ENCODE data around the gene PRR33. TPM values are rescaled to one million over a fixed set of nuclear protein-coding genes. Genes with fewer than 3 reads are reported as not detected.

The PRR33 gene
- total and polyA plus RNA-seq, 9 of the 15 experiments (the other 6 are each of a cell fraction or from before 2014, with no cell fraction given) = not detected

DNA sequence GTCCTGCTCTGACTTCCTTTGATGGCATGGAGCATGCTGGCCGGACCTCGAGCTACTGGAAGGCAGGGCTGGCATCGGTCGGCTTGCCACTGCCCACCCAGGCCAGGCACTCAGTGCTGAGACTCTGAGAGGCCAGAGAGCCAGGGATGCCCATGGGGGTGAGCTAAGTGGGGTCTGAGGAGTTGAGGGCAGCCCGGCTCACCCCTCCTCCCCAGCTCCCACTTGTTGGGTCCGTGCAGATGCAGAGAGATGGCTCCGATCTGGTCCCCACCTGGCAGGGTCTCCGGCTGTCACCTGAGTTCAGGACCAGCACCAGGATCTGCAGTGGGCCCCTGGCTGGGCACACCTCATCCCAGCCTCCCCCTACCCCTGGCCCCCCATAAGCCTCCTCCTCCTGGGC lies 25.5 kb downstream of the PRR33 start:
- H3K9me3 ChIP-seq (replicated peaks; ENCODE audit: control insufficient read depth, insufficient read depth, low read depth, low read length) = no peaks in the 10 kb centered on the region
- H3K4me1 ChIP-seq (replicated peaks in 1 of 2; ENCODE audit: control insufficient read depth in 2 of 2, insufficient read depth in 2 of 2, low read length in 2 of 2) = peaks cover 0 to 32% of the 10 kb centered on the region in 2 experiments; a peak in 2 of 5 replicates
- ChIA-PET CTCF (ENCODE audit: low intra/inter-chr PET ratio) (no interaction called here), POLR2A (no interaction called here)
- H3K79me2 ChIP-seq (ENCODE audit: control insufficient read depth, insufficient read depth, low read length) = no peaks in the 10 kb centered on the region
- BruUV-seq (replicated peaks) = no TSS peak
- intact Hi-C loops (cut with micrococcal nuclease) (no loop called here), in situ Hi-C loops (cut with MboI) (no loop called here)
- WGBS (ENCODE audit: insufficient coverage, low coverage, missing lambda C conversion rate) = 3% methylated on average over 7 of the region's 8 CpGs
- peaks cover 22 to 68% of the 10 kb centered on the region in 2 experiments; a peak in 4 of 5 replicates for H3K27me3 ChIP-seq (ENCODE audit: control insufficient read depth in 2 of 2, insufficient read depth in 2 of 2, low read length in 2 of 2)
- 0 out of 2 replicates have a peak, but pooled peaks cover 5% of the 10 kb centered on the region for H4K20me1 ChIP-seq (replicated peaks; ENCODE audit: control insufficient read depth, insufficient read depth, low read length)
- DNase-seq (ENCODE audit: extremely low read depth in 1 of 4, low spot score in 3 of 4) = no peak
- H3K9me1 ChIP-seq (ENCODE audit: control insufficient read depth, insufficient read depth, low read length) = no peaks in the 10 kb centered on the region
- no peak overlapping the region for H3K4me3 ChIP-seq
- no peak overlapping the region for H3K9ac ChIP-seq (ENCODE audit: insufficient read depth in 1 of 2, low read depth in 2 of 2, low read length in 2 of 2)
- no peak for ATAC-seq
- H3K36me3 ChIP-seq (ENCODE audit: control insufficient read depth, insufficient read depth, low read length) = no peaks in the 10 kb centered on the region
- H3K4me2 ChIP-seq (ENCODE audit: insufficient read depth, low read length) = no peak overlapping the region
- FAIRE-seq = no peak
- no peak overlapping the region for H3K27ac ChIP-seq (ENCODE audit: extremely low read depth, low read depth, low read length)
- H2AFZ ChIP-seq (ENCODE audit: low read depth, low read length) = no peak overlapping the region
- TF ChIP-seq, protein P1, sequence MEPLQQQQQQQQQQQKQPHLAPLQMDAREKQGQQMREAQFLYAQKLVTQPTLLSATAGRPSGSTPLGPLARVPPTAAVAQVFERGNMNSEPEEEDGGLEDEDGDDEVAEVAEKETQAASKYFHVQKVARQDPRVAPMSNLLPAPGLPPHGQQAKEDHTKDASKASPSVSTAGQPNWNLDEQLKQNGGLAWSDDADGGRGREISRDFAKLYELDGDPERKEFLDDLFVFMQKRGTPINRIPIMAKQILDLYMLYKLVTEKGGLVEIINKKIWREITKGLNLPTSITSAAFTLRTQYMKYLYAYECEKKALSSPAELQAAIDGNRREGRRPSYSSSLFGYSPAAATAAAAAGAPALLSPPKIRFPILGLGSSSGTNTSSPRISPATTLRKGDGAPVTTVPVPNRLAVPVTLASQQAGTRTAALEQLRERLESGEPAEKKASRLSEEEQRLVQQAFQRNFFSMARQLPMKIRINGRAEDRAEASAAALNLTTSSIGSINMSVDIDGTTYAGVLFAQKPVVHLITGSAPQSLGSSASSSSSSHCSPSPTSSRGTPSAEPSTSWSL (CRISPR knock-in tag; IDR thresholded peaks at IDR 0.05; ENCODE audit: borderline replicate concordance) = no peak
- TF ChIP-seq RB1 (IDR thresholded peaks at IDR 0.05; ENCODE audit: low read depth) (no peak), PTRF (tag; IDR thresholded peaks at IDR 0.05) (no peak), HMGN3 (IDR thresholded peaks at IDR 0.05; ENCODE audit: borderline replicate concordance, extremely low read depth, insufficient read length, low read depth, low read length) (no peak), ARHGAP35 (IDR thresholded peaks at IDR 0.05; ENCODE audit: partially characterized antibody) (no peak), RBM14 (IDR thresholded peaks at IDR 0.05; ENCODE audit: borderline replicate concordance, insufficient read depth, low read depth, low read length) (no peak), KDM2B (CRISPR knock-in tag; IDR thresholded peaks at IDR 0.05) (no peak), CBFA2T3 (IDR thresholded peaks at IDR 0.05) (no peak)
- TF ChIP-seq, protein P2, sequence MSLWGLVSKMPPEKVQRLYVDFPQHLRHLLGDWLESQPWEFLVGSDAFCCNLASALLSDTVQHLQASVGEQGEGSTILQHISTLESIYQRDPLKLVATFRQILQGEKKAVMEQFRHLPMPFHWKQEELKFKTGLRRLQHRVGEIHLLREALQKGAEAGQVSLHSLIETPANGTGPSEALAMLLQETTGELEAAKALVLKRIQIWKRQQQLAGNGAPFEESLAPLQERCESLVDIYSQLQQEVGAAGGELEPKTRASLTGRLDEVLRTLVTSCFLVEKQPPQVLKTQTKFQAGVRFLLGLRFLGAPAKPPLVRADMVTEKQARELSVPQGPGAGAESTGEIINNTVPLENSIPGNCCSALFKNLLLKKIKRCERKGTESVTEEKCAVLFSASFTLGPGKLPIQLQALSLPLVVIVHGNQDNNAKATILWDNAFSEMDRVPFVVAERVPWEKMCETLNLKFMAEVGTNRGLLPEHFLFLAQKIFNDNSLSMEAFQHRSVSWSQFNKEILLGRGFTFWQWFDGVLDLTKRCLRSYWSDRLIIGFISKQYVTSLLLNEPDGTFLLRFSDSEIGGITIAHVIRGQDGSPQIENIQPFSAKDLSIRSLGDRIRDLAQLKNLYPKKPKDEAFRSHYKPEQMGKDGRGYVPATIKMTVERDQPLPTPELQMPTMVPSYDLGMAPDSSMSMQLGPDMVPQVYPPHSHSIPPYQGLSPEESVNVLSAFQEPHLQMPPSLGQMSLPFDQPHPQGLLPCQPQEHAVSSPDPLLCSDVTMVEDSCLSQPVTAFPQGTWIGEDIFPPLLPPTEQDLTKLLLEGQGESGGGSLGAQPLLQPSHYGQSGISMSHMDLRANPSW (CRISPR knock-in tag; IDR thresholded peaks at IDR 0.05) = no peak
- TF ChIP-seq, protein P3, sequence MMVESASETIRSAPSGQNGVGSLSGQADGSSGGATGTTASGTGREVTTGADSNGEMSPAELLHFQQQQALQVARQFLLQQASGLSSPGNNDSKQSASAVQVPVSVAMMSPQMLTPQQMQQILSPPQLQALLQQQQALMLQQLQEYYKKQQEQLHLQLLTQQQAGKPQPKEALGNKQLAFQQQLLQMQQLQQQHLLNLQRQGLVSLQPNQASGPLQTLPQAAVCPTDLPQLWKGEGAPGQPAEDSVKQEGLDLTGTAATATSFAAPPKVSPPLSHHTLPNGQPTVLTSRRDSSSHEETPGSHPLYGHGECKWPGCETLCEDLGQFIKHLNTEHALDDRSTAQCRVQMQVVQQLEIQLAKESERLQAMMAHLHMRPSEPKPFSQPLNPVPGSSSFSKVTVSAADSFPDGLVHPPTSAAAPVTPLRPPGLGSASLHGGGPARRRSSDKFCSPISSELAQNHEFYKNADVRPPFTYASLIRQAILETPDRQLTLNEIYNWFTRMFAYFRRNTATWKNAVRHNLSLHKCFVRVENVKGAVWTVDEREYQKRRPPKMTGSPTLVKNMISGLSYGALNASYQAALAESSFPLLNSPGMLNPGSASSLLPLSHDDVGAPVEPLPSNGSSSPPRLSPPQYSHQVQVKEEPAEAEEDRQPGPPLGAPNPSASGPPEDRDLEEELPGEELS (CRISPR knock-in tag; IDR thresholded peaks at IDR 0.05; ENCODE audit: borderline replicate concordance) = no peak
- TF ChIP-seq, protein P4, sequence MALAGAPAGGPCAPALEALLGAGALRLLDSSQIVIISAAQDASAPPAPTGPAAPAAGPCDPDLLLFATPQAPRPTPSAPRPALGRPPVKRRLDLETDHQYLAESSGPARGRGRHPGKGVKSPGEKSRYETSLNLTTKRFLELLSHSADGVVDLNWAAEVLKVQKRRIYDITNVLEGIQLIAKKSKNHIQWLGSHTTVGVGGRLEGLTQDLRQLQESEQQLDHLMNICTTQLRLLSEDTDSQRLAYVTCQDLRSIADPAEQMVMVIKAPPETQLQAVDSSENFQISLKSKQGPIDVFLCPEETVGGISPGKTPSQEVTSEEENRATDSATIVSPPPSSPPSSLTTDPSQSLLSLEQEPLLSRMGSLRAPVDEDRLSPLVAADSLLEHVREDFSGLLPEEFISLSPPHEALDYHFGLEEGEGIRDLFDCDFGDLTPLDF (CRISPR knock-in tag; IDR thresholded peaks at IDR 0.05) = no peak
- TF ChIP-seq, protein P5, sequence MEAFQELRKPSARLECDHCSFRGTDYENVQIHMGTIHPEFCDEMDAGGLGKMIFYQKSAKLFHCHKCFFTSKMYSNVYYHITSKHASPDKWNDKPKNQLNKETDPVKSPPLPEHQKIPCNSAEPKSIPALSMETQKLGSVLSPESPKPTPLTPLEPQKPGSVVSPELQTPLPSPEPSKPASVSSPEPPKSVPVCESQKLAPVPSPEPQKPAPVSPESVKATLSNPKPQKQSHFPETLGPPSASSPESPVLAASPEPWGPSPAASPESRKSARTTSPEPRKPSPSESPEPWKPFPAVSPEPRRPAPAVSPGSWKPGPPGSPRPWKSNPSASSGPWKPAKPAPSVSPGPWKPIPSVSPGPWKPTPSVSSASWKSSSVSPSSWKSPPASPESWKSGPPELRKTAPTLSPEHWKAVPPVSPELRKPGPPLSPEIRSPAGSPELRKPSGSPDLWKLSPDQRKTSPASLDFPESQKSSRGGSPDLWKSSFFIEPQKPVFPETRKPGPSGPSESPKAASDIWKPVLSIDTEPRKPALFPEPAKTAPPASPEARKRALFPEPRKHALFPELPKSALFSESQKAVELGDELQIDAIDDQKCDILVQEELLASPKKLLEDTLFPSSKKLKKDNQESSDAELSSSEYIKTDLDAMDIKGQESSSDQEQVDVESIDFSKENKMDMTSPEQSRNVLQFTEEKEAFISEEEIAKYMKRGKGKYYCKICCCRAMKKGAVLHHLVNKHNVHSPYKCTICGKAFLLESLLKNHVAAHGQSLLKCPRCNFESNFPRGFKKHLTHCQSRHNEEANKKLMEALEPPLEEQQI (IDR thresholded peaks at IDR 0.05) = no peak

Data from K562 (cell line).